Measurements from ENCODE around the gene UBAP2.

Gene UBAP2

GRCh38 chr9:33881635-33882034 is 167.1 kb downstream of the UBAP2 start:
- Histone ChIP-seq H3K4me3 (no peak overlapping the region), H3K27me3 (no peaks in the 10 kb centered on the region), H3K36me3 (no peaks in the 10 kb centered on the region), H3K9me3 (no peaks in the 10 kb centered on the region), H3K4me1 (peaks cover 0 to 69% (median 21%) of the 10 kb centered on the region in 4 donors), H3K27ac (no peak overlapping the region)
- no peak for DNase-seq
- intact Hi-C loops (cut with DNase I; ENCODE audit: low total_unique reads): no loop called here
- no peak for TF ChIP-seq CTCF (IDR thresholded peaks at IDR 0.05)

- Histone ChIP-seq H3K36me3 (no peaks in the 10 kb centered on the region), H3K27ac (no peak overlapping the region), H3K4me3 (no peak overlapping the region), H3K9me3 (no peaks in the 10 kb centered on the region), H3K4me1 (peaks cover 0 to 68% (median 15%) of the 10 kb centered on the region in 4 donors), H3K27me3 (no peaks in the 10 kb centered on the region)
- intact Hi-C loops (cut with DNase I; ENCODE audit: low total_unique reads): no loop called here
- no peak for DNase-seq
- TF ChIP-seq CTCF (IDR thresholded peaks at IDR 0.05): no peak
Measured at GRCh38 chr9:33880211-33881089, 168.2 kb downstream of the UBAP2 start.

GRCh38 chr9:33878691-33879366 is 169.9 kb downstream of the UBAP2 start:
- no peak overlapping the region for H3K4me3 ChIP-seq
- H3K9me3 ChIP-seq: no peaks in the 10 kb centered on the region
- H3K4me1 ChIP-seq: peaks cover 0 to 56% (median 8%) of the 10 kb centered on the region in 4 donors
- H3K27ac ChIP-seq: no peak overlapping the region
- H3K36me3 ChIP-seq: no peaks in the 10 kb centered on the region
- H3K27me3 ChIP-seq: no peaks in the 10 kb centered on the region
- intact Hi-C loops (cut with DNase I; ENCODE audit: low total_unique reads): no loop called here
- DNase-seq: no peak
- no peak for TF ChIP-seq CTCF (IDR thresholded peaks at IDR 0.05)

GRCh38 chr9:33877727-33878489 is 170.8 kb downstream of the UBAP2 start:
- no peaks in the 10 kb centered on the region for H3K36me3 ChIP-seq
- H3K9me3 ChIP-seq: no peaks in the 10 kb centered on the region
- peaks cover 0 to 50% (median 8%) of the 10 kb centered on the region in 4 donors for H3K4me1 ChIP-seq
- no peak overlapping the region for H3K27ac ChIP-seq
- DNase-seq: no peak
- intact Hi-C loops (cut with DNase I; ENCODE audit: low total_unique reads): no loop called here
- no peaks in the 10 kb centered on the region for H3K27me3 ChIP-seq
- no peak overlapping the region for H3K4me3 ChIP-seq
- TF ChIP-seq CTCF (IDR thresholded peaks at IDR 0.05): no peak

Measured in tibial artery (tissue), 4 donors.